HCT116 (cell line): ENCODE data around the gene PRG2. TPM values are rescaled to one million over a fixed set of nuclear protein-coding genes. Genes with fewer than 3 reads are reported as not detected.

ENCODE experiments used
- ATAC-seq: fragments of 200-7000 bp; cut with Tn5 transposase; 2 replicates; pipeline ENCODE4 v1.9.1; 2020; ENCODE audit warnings: mild to moderate bottlenecking, moderate library complexity
- BruUV-seq: library from RNA; stranded (reverse); fragments of 400-500 nt; replicated peaks from 2 replicates; lab custom pipeline; 2021; lab: Mats Ljungman, UMichigan
- CTCF ChIA-PET: fragments of 300-600 bp; sonication (Branson Sonifier 250); formaldehyde crosslinking; loops from one replicate; lab custom pipeline; 2021; ENCODE audit warnings: antibody characterized with exemption; lab: Charles Lee
- POLR2A ChIA-PET: fragments of 300-600, 350-600 bp; sonication (Branson Sonifier 250); formaldehyde crosslinking; loops from one replicate; lab custom pipeline; 2021; ENCODE audit warnings: antibody characterized with exemption; lab: Charles Lee
- RAD21 ChIA-PET, 2 experiments: fragments of 300-600 bp; sonication (Branson Sonifier 250); formaldehyde crosslinking; loops; one replicate each; lab custom pipeline; 2023; ENCODE audit warnings: low total read pairs in 2 of 2; ENCODE audit not compliant: uncharacterized antibody in 2 of 2, unreplicated experiment in 2 of 2, low non-redundant PET in 1 of 2; lab: Charles Lee
- DNase-seq: peaks from one replicate; pipeline ENCODE4 v3.0.0-alpha.2; 2010; ENCODE audit warnings: low read depth, low spot score
- H2AFZ ChIP-seq: fragments of 200-600 bp; shearing (Covaris generic), sonication (generic); 2 replicates; pipeline ENCODE4 v1.6.1; 2017; ENCODE audit warnings: low read depth, mixed run types, mixed read lengths, antibody characterized with exemption, low read length; ENCODE audit not compliant: poor library complexity, severe bottlenecking
- H3K27ac ChIP-seq: 2 replicates; pipeline ENCODE4 v1.5.1; 2012; ENCODE audit warnings: low read depth, low read length
- H3K27me3 ChIP-seq: fragments of 200-600 bp; sonication (generic); 2 replicates; pipeline ENCODE4 v1.6.1; 2016; ENCODE audit warnings: mixed run types, low read length, mixed read lengths; ENCODE audit not compliant: insufficient read depth
- H3K36me3 ChIP-seq, 2 experiments: fragments of 200-500 bp in 1 of 2; fragments of 200-600 bp in 1 of 2; sonication (Bioruptor generic) in 1 of 2; sonication (generic) in 1 of 2; 2 replicates each; pipeline versions ENCODE4 v1.5.1 to v1.6.1; 2014 to 2016; ENCODE audit warnings: low read length in 2 of 2, inconsistent platforms in 1 of 2, mixed read lengths in 1 of 2, mixed run types in 1 of 2; ENCODE audit not compliant: insufficient read depth in 2 of 2, control insufficient read depth in 1 of 2
- H3K4me1 ChIP-seq, 2 experiments: fragments of 200-600 bp in 1 of 2; sonication (generic) in 1 of 2; 2 replicates each; pipeline versions ENCODE4 v1.5.1 to v1.6.1; 2012 to 2017; ENCODE audit warnings: low read length in 2 of 2, inconsistent platforms in 1 of 2, mild to moderate bottlenecking in 1 of 2, mixed read lengths in 1 of 2, mixed run types in 1 of 2, moderate library complexity in 1 of 2; ENCODE audit not compliant: insufficient read depth in 2 of 2, control insufficient read depth in 1 of 2
- H3K4me2 ChIP-seq: fragments of 200-600 bp; sonication (generic); 2 replicates; pipeline ENCODE4 v1.6.1; 2017; ENCODE audit warnings: mixed run types, low read length, mixed read lengths
- H3K4me3 ChIP-seq, 2 experiments: fragments of 200-600 bp in 1 of 2; sonication (generic) in 1 of 2; replicated peaks in 1 of 2; 2 replicates each; pipeline ENCODE4 v1.5.1; 2011 to 2016; ENCODE audit warnings: low read length in 2 of 2, control low read depth in 1 of 2, low read depth in 1 of 2, mild to moderate bottlenecking in 1 of 2, mixed read lengths in 1 of 2, mixed run types in 1 of 2
- H3K79me2 ChIP-seq: fragments of 200-600 bp; sonication (generic); 2 replicates; pipeline ENCODE4 v1.6.1; 2017; ENCODE audit warnings: mild to moderate bottlenecking, mixed run types, low read length, moderate library complexity, mixed read lengths; ENCODE audit not compliant: insufficient read depth
- H3K9ac ChIP-seq: fragments of 200-600 bp; sonication (generic); 2 replicates; pipeline ENCODE4 v1.6.1; 2016; ENCODE audit warnings: low read length, mixed read lengths
- H3K9me2 ChIP-seq: fragments of 200-600 bp; sonication (generic), shearing (Covaris generic); 2 replicates; pipeline ENCODE4 v1.6.1; 2017; ENCODE audit warnings: mixed run types, mild to moderate bottlenecking, moderate library complexity; ENCODE audit not compliant: insufficient read depth
- H3K9me3 ChIP-seq, 2 experiments: fragments of 200-500 bp in 1 of 2; fragments of 200-600 bp in 1 of 2; sonication (Bioruptor generic) in 1 of 2; sonication (generic) in 1 of 2; 2 replicates each; pipeline ENCODE4 v1.6.1; 2014 to 2017; ENCODE audit warnings: low read length in 2 of 2, mixed read lengths in 2 of 2, inconsistent platforms in 1 of 2, low read depth in 1 of 2, mild to moderate bottlenecking in 1 of 2, mixed run types in 1 of 2, moderate library complexity in 1 of 2; ENCODE audit not compliant: control insufficient read depth in 1 of 2, insufficient read depth in 1 of 2
- H4K20me1 ChIP-seq: fragments of 200-600 bp; sonication (generic), shearing (Covaris generic); 2 replicates; pipeline ENCODE4 v1.6.1; 2017; ENCODE audit warnings: mixed run types, mild to moderate bottlenecking, moderate library complexity; ENCODE audit not compliant: insufficient read depth
- CEBPB ChIP-seq: IDR thresholded peaks from 2 replicates; pipeline ENCODE4 v1.6.1; 2012; ENCODE audit warnings: low read depth
- CTCF ChIP-seq, 3 experiments: fragments of 200-600 bp in 1 of 3; sonication (generic) in 1 of 3; IDR thresholded peaks in 2 of 3; conservative IDR thresholded peaks in 1 of 3; 2 replicates each; pipeline ENCODE4 v1.5.1; 2012 to 2017; ENCODE audit warnings: low read depth in 2 of 3, low read length in 2 of 3, antibody characterized with exemption in 1 of 3, borderline replicate concordance in 1 of 3, control low read depth in 1 of 3, mild to moderate bottlenecking in 1 of 3, mixed read lengths in 1 of 3, mixed run types in 1 of 3, moderate library complexity in 1 of 3; ENCODE audit not compliant: insufficient read depth in 1 of 3
- EZH2 ChIP-seq: fragments of 200-600 bp; sonication (generic); IDR thresholded peaks from 2 replicates; pipeline ENCODE4 v1.6.1; 2017; ENCODE audit warnings: antibody characterized with exemption, mixed run types
- EZH2phosphoT487 ChIP-seq: fragments of 200-600 bp; IDR thresholded peaks from 2 replicates; pipeline ENCODE4 v1.6.1; 2018; ENCODE audit warnings: antibody characterized with exemption, borderline replicate concordance
- JUND ChIP-seq: IDR thresholded peaks from 2 replicates; pipeline ENCODE4 v1.6.1; 2012
- POLR2A ChIP-seq: IDR thresholded peaks from 2 replicates; pipeline ENCODE4 v1.7.0; 2011; ENCODE audit warnings: borderline replicate concordance; ENCODE audit not compliant: insufficient read depth, insufficient read length; ENCODE audit errors: extremely low read depth
- POLR2AphosphoS5 ChIP-seq: IDR thresholded peaks from 2 replicates; pipeline ENCODE4 v1.6.1; 2011; ENCODE audit warnings: mild to moderate bottlenecking, low read depth, low read length, moderate library complexity
- RAD21 ChIP-seq: IDR thresholded peaks from 2 replicates; pipeline ENCODE4 v1.6.1; 2012; ENCODE audit warnings: low read depth, mild to moderate bottlenecking
- SIN3A ChIP-seq: IDR thresholded peaks from 2 replicates; pipeline ENCODE4 v1.6.1; 2012; ENCODE audit warnings: low read depth
- SP1 ChIP-seq: IDR thresholded peaks from 2 replicates; pipeline ENCODE4 v1.6.1; 2012; ENCODE audit warnings: low read depth
- ZBTB33 ChIP-seq: IDR thresholded peaks from 2 replicates; pipeline ENCODE4 v1.6.1; 2011; ENCODE audit warnings: mild to moderate bottlenecking, low read length, moderate library complexity; ENCODE audit not compliant: insufficient replicate concordance; ENCODE audit errors: extremely low read depth
- ZFX ChIP-seq: fragments of 450-650 bp; IDR thresholded peaks from 2 replicates; pipeline ENCODE4 v1.6.1; 2017
- ZNF274 ChIP-seq: fragments of 200-500 bp; sonication (Bioruptor generic); IDR thresholded peaks from 2 replicates; pipeline ENCODE4 v1.6.1; 2014; ENCODE audit warnings: mild to moderate bottlenecking, low read depth, low read length, inconsistent platforms
- intact Hi-C: fragments of 100-400 bp; cut with micrococcal nuclease; formaldehyde crosslinking; loops from 2 replicates; pipeline ENCODE4 v1.10.0; 2022
- total RNA-seq: library from RNA; stranded (reverse); gene quantifications from one replicate; pipeline ENCODE4 v1.2.1, GENCODE V29; 2021; ENCODE audit not compliant: unreplicated experiment

Gene PRG2
- total RNA-seq, 1 experiment from 2014 or later = 0.81 TPM

GRCh38 chr11:57347336-57347735 lies 43.1 kb downstream of the PRG2 start:
- H3K9ac ChIP-seq = no peak overlapping the region
- intact Hi-C loops = loop anchor here (5.0 kb wide), 3 partner anchors 110 to 555 kb away; no protein-coding TSS in a partner anchor
- ATAC-seq (no peak), DNase-seq (no peak)
- no peaks in the 10 kb centered on the region for H3K9me3 ChIP-seq
- H3K4me3 ChIP-seq = no peak overlapping the region
- H2AFZ ChIP-seq = no peak overlapping the region
- H3K9me2 ChIP-seq = no peaks in the 10 kb centered on the region
- no peaks in the 10 kb centered on the region for H4K20me1 ChIP-seq
- no peaks in the 10 kb centered on the region for H3K36me3 ChIP-seq
- RAD21 ChIA-PET = no interaction called here
- TF ChIP-seq SP1 (no peak), JUND (no peak), CTCF (IDR thresholded peaks at IDR 0.05 in 2 of 3, conservative IDR thresholded peaks at IDR 0.05 in 1 of 3; ENCODE audit: borderline replicate concordance in 1 of 3, insufficient read depth in 1 of 3, low read depth in 2 of 3, low read length in 2 of 3) (no peak), CEBPB (no peak), POLR2AphosphoS5 (no peak), ZFX (no peak), RAD21 (no peak), EZH2 (no peak), SIN3A (no peak), ZNF274 (no peak), EZH2phosphoT487 (no peak), POLR2A (no peak), ZBTB33 (no peak)
- TF ChIP-seq, all 23 proteins: peak for 0
- ChIA-PET CTCF (interaction anchor here (1.1 to 2.1 kb wide), 3 partner anchors 294 to 1158 kb away, joined by 3 to 28 read pairs (median 4); no protein-coding TSS in a partner anchor), POLR2A (no interaction called here)
- H3K79me2 ChIP-seq = no peaks in the 10 kb centered on the region
- BruUV-seq = no TSS peak
- no peak overlapping the region for H3K27ac ChIP-seq
- H3K4me1 ChIP-seq = peaks cover 3 to 19% of the 10 kb centered on the region in 2 experiments; a peak in 3 of 4 replicates
- H3K27me3 ChIP-seq = no peaks in the 10 kb centered on the region
- no peak overlapping the region for H3K4me2 ChIP-seq
